HEK293 (cell line): ENCODE results near the gene NABP2.
A peak's percentile ranks its signal among the peaks of the same experiment; 100 is the strongest.
"Not testable (repeated sequence)": the region's sequence is repeated elsewhere in the genome, so short reads cannot be mapped to it uniquely, and the experiment has no call there.

Experiments
- CTCF ChIA-PET: fragments of 350-600 bp; formaldehyde crosslinking; extraction: SDS; loops from one replicate; lab custom pipeline; 2021; ENCODE audit warnings: antibody characterized with exemption; lab: Yijun Ruan, JAX
- POLR2A ChIA-PET: fragments of 300-600 bp; formaldehyde crosslinking; extraction: SDS; loops from one replicate; lab custom pipeline; 2020; ENCODE audit warnings: antibody characterized with exemption, inconsistent platforms; lab: Yijun Ruan, JAX
- H3K27ac ChIP-seq: fragments of 200-500 bp; sonication (Bioruptor generic); 2 replicates; pipeline ENCODE4 v1.5.1; 2014; ENCODE audit warnings: low read depth, low read length, control low read depth, inconsistent platforms; ENCODE audit errors: extremely low read depth
- H3K36me3 ChIP-seq, 2 experiments: fragments of 200-500 bp in 1 of 2; sonication (Bioruptor generic) in 1 of 2; 1 replicate in 1 of 2; 2 replicates in 1 of 2; pipeline ENCODE4 v1.5.1; 2014 to 2017; ENCODE audit warnings: inconsistent platforms in 2 of 2, low read length in 2 of 2; ENCODE audit not compliant: control insufficient read depth in 2 of 2, insufficient read depth in 1 of 2
- H3K4me1 ChIP-seq: fragments of 200-500 bp; sonication (Bioruptor generic); 2 replicates; pipeline ENCODE4 v1.5.1; 2014; ENCODE audit warnings: mild to moderate bottlenecking, low read length, inconsistent platforms; ENCODE audit not compliant: control insufficient read depth, insufficient read depth
- H3K4me3 ChIP-seq: 2 replicates; pipeline ENCODE4 v1.5.1; 2011; ENCODE audit warnings: low read depth, mild to moderate bottlenecking, control low read depth, low read length, moderate library complexity
- H3K9me3 ChIP-seq: fragments of 200-500 bp; sonication (Bioruptor generic); 2 replicates; pipeline ENCODE4 v1.5.1; 2014; ENCODE audit warnings: low read depth, low read length, inconsistent platforms; ENCODE audit not compliant: control insufficient read depth, insufficient read depth
- SCRT2 ChIP-seq: fragments of 450-650 bp; formaldehyde crosslinking; IDR thresholded peaks from 2 replicates; pipeline ENCODE4 v1.5.1; 2016; ENCODE audit warnings: missing biosample characterization, missing genetic modification characterization
- SP2 ChIP-seq: fragments of 450-650 bp; formaldehyde crosslinking; IDR thresholded peaks from 2 replicates; pipeline ENCODE4 v1.5.1; 2016; ENCODE audit warnings: missing biosample characterization, missing genetic modification characterization
- ZBTB6 ChIP-seq: fragments of 450-650 bp; formaldehyde crosslinking; IDR thresholded peaks from 2 replicates; pipeline ENCODE4 v1.5.1; 2017; ENCODE audit warnings: missing biosample characterization, missing genetic modification characterization
- ZNF121 ChIP-seq: fragments of 450-650 bp; formaldehyde crosslinking; IDR thresholded peaks from 2 replicates; pipeline ENCODE4 v1.5.1; 2016; ENCODE audit warnings: missing biosample characterization, missing genetic modification characterization
- ZNF341 ChIP-seq: fragments of 450-650 bp; formaldehyde crosslinking; IDR thresholded peaks from 2 replicates; pipeline ENCODE4; 2016; ENCODE audit warnings: low read depth, missing biosample characterization, missing genetic modification characterization
- ZNF394 ChIP-seq: fragments of 450-650 bp; formaldehyde crosslinking; IDR thresholded peaks from 2 replicates; pipeline ENCODE4 v1.5.1; 2016; ENCODE audit warnings: missing biosample characterization, missing genetic modification characterization, mild to moderate bottlenecking, moderate library complexity, borderline replicate concordance
- ZNF585B ChIP-seq: fragments of 450-650 bp; formaldehyde crosslinking; IDR thresholded peaks from 2 replicates; pipeline ENCODE4 v1.5.1; 2016; ENCODE audit warnings: missing biosample characterization, missing genetic modification characterization
- ZNF621 ChIP-seq: fragments of 450-650 bp; formaldehyde crosslinking; IDR thresholded peaks from 2 replicates; pipeline ENCODE4 v1.5.1; 2017; ENCODE audit warnings: missing biosample characterization, missing genetic modification characterization
- ZNF654 ChIP-seq: fragments of 450-650 bp; formaldehyde crosslinking; IDR thresholded peaks from 2 replicates; pipeline ENCODE4 v1.5.1; 2016; ENCODE audit warnings: low read depth, missing biosample characterization, missing genetic modification characterization
- ZNF677 ChIP-seq: fragments of 450-650 bp; IDR thresholded peaks from 2 replicates; pipeline ENCODE4 v1.5.0; 2018; ENCODE audit warnings: missing biosample characterization, mild to moderate bottlenecking, missing genetic modification characterization, moderate library complexity
- ZNF837 ChIP-seq: fragments of 450-650 bp; formaldehyde crosslinking; IDR thresholded peaks from 2 replicates; pipeline ENCODE4 v1.5.1; 2016; ENCODE audit warnings: missing biosample characterization, missing genetic modification characterization
- ZNF843 ChIP-seq: fragments of 450-650 bp; formaldehyde crosslinking; IDR thresholded peaks from 2 replicates; pipeline ENCODE4 v1.5.1; 2016; ENCODE audit warnings: missing biosample characterization, missing genetic modification characterization
- TF ChIP-seq, protein P1 (sequence below): fragments of 450-650 bp; formaldehyde crosslinking; IDR thresholded peaks from 2 replicates; pipeline ENCODE4 v1.5.1; 2016; ENCODE audit warnings: missing biosample characterization, missing genetic modification characterization
- TF ChIP-seq, protein P2 (sequence below): fragments of 450-650 bp; formaldehyde crosslinking; IDR thresholded peaks from 2 replicates; pipeline ENCODE4 v1.5.1; 2016; ENCODE audit warnings: missing biosample characterization, missing genetic modification characterization

NABP2 gene

GRCh38 chr12:56271031-56271430, 46.9 kb downstream of the NABP2 start:
- peaks cover 31 to 72% of the 10 kb centered on the region in 2 experiments for H3K36me3 ChIP-seq
- ChIA-PET CTCF (interaction anchor here (0.6 to 1.6 kb wide), 7 partner anchors 14 to 79 kb away, joined by 3 to 4 read pairs (median 3); partner anchors contain the start of gene RNF41), POLR2A (no interaction called here)
- no peak overlapping the region for H3K4me3 ChIP-seq
- TF ChIP-seq, protein P1, sequence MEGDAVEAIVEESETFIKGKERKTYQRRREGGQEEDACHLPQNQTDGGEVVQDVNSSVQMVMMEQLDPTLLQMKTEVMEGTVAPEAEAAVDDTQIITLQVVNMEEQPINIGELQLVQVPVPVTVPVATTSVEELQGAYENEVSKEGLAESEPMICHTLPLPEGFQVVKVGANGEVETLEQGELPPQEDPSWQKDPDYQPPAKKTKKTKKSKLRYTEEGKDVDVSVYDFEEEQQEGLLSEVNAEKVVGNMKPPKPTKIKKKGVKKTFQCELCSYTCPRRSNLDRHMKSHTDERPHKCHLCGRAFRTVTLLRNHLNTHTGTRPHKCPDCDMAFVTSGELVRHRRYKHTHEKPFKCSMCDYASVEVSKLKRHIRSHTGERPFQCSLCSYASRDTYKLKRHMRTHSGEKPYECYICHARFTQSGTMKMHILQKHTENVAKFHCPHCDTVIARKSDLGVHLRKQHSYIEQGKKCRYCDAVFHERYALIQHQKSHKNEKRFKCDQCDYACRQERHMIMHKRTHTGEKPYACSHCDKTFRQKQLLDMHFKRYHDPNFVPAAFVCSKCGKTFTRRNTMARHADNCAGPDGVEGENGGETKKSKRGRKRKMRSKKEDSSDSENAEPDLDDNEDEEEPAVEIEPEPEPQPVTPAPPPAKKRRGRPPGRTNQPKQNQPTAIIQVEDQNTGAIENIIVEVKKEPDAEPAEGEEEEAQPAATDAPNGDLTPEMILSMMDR, result 0 out of 2 replicates have a peak, but pooled peaks have one; percentile 37
- TF ChIP-seq ZNF654 (tag by site-specific recombination) (peak; percentile 24; the same call in 1 of the 2 replicates), ZNF837 (tag by site-specific recombination) (no peak), ZBTB6 (tag by site-specific recombination) (no peak), SP2 (tag by site-specific recombination) (no peak)
- TF ChIP-seq, protein P2, sequence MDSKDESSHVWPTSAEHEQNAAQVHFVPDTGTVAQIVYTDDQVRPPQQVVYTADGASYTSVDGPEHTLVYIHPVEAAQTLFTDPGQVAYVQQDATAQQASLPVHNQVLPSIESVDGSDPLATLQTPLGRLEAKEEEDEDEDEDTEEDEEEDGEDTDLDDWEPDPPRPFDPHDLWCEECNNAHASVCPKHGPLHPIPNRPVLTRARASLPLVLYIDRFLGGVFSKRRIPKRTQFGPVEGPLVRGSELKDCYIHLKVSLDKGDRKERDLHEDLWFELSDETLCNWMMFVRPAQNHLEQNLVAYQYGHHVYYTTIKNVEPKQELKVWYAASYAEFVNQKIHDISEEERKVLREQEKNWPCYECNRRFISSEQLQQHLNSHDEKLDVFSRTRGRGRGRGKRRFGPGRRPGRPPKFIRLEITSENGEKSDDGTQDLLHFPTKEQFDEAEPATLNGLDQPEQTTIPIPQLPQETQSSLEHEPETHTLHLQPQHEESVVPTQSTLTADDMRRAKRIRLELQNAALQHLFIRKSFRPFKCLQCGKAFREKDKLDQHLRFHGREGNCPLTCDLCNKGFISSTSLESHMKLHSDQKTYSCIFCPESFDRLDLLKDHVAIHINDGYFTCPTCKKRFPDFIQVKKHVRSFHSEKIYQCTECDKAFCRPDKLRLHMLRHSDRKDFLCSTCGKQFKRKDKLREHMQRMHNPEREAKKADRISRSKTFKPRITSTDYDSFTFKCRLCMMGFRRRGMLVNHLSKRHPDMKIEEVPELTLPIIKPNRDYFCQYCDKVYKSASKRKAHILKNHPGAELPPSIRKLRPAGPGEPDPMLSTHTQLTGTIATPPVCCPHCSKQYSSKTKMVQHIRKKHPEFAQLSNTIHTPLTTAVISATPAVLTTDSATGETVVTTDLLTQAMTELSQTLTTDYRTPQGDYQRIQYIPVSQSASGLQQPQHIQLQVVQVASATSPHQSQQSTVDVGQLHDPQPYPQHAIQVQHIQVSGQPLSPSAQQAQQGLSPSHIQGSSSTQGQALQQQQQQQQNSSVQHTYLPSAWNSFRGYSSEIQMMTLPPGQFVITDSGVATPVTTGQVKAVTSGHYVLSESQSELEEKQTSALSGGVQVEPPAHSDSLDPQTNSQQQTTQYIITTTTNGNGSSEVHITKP, result peak; percentile 54
- H3K27ac ChIP-seq, result no peak overlapping the region; the same call in 1 of the 2 replicates
- H3K9me3 ChIP-seq, result no peaks in the 10 kb centered on the region
- H3K4me1 ChIP-seq, result no peaks in the 10 kb centered on the region; the same call in 1 of the 2 replicates

- H3K9me3 ChIP-seq, result not testable (repeated sequence)
- peaks cover 42 to 83% of the 10 kb centered on the region in 2 experiments for H3K36me3 ChIP-seq
- peak; percentile 16; the same call in 1 of the 2 replicates for TF ChIP-seq SCRT2 (tag by site-specific recombination)
- TF ChIP-seq, all 188 proteins: peak for 1; not testable (repeated sequence) for 187
- H3K27ac ChIP-seq, H3K4me1 ChIP-seq, H3K4me3 ChIP-seq: not testable (repeated sequence)
- POLR2A ChIA-PET, result interaction anchor here (1.0 to 1.3 kb wide), 2 partner anchors 13 to 27 kb away, joined by 4 read pairs; no protein-coding TSS in a partner anchor
- CTCF ChIA-PET, result interaction anchor here (0.6 to 0.7 kb wide), 3 partner anchors 13 to 323 kb away, joined by 3 to 4 read pairs (median 4); no protein-coding TSS in a partner anchor
These were observed 48.3 kb downstream of the NABP2 start for GRCh38 chr12:56272468-56272867.

- ChIA-PET POLR2A (no interaction called here), CTCF (interaction anchor here (0.6 to 1.2 kb wide), 3 partner anchors 11 to 1861 kb away, joined by 3 to 8 read pairs (median 3); no protein-coding TSS in a partner anchor)
- peak; percentile 92 for TF ChIP-seq ZNF121
- no peak for TF ChIP-seq ZNF677 (tag by site-specific recombination)
- no peak overlapping the region for H3K27ac ChIP-seq
- no peaks in the 10 kb centered on the region for H3K9me3 ChIP-seq
- H3K36me3 ChIP-seq, result peaks cover 61 to 94% of the 10 kb centered on the region in 2 experiments
- H3K4me3 ChIP-seq, result no peak overlapping the region
- no peaks in the 10 kb centered on the region for H3K4me1 ChIP-seq
These were observed 50.2 kb downstream of the NABP2 start for GRCh38 chr12:56274299-56274698.

- no peaks in the 10 kb centered on the region for H3K4me1 ChIP-seq
- H3K27ac ChIP-seq, result no peak overlapping the region
- POLR2A ChIA-PET, result interaction anchor here (0.7 to 0.8 kb wide), 2 partner anchors 11 to 105 kb away, joined by 3 to 4 read pairs; no protein-coding TSS in a partner anchor
- H3K4me3 ChIP-seq, result no peak overlapping the region
- CTCF ChIA-PET, result interaction anchor here (0.8 to 1.1 kb wide), 2 partner anchors 12 to 21 kb away, joined by 3 to 4 read pairs; partner anchors contain the start of gene ANKRD52
- H3K9me3 ChIP-seq, result no peaks in the 10 kb centered on the region
- H3K36me3 ChIP-seq, result peaks cover 88 to 92% of the 10 kb centered on the region in 2 experiments
- TF ChIP-seq ZNF843 (tag by site-specific recombination) (no peak), ZNF621 (tag by site-specific recombination) (no peak), ZNF585B (tag by site-specific recombination) (no peak), ZNF341 (no peak), ZNF394 (tag by site-specific recombination) (no peak)
These were observed 54.8 kb downstream of the NABP2 start for GRCh38 chr12:56278905-56279304.
